Natural killer cell (primary cell): ENCODE results near the gene CYYR1. TPM values are rescaled to one million over a fixed set of nuclear protein-coding genes. Genes with fewer than 3 reads are reported as not detected.
"Not testable (repeated sequence)": the region's sequence is repeated elsewhere in the genome, so short reads cannot be mapped to it uniquely, and the experiment has no call there.

Experiments
- ATAC-seq, 3 donors: fragments of 150-1000 bp in 2 of 3; fragments of 200-7000 bp in 1 of 3; cut with Tn5 transposase; 1 replicate in 1 of 3; 2 replicates in 2 of 3; pipeline ENCODE4 v1.10.0; 2021; ENCODE audit warnings: mild to moderate bottlenecking in 2 of 3, moderate library complexity in 2 of 3
- DNase-seq, 2 donors: peaks; one replicate each; pipeline versions ENCODE4 v3.0.0 to v3.0.0-alpha.2; 2013 to 2021; ENCODE audit warnings: mixed read lengths in 1 of 2
- H3K27ac ChIP-seq: one replicate; pipeline ENCODE4 v1.5.1; 2013; ENCODE audit warnings: mild to moderate bottlenecking, low read length
- H3K27me3 ChIP-seq: one replicate; pipeline ENCODE4 v1.6.1; 2013; ENCODE audit warnings: low read length; ENCODE audit not compliant: control insufficient read depth, insufficient read depth
- H3K36me3 ChIP-seq: one replicate; pipeline ENCODE4 v1.6.1; 2013; ENCODE audit warnings: low read length; ENCODE audit not compliant: control insufficient read depth, insufficient read depth
- H3K4me1 ChIP-seq: one replicate; pipeline ENCODE4 v1.6.1; 2013; ENCODE audit warnings: low read length; ENCODE audit not compliant: control insufficient read depth, insufficient read depth
- H3K4me3 ChIP-seq: one replicate; pipeline ENCODE4 v1.5.1; 2013; ENCODE audit warnings: low read length
- H3K9me3 ChIP-seq: one replicate; pipeline ENCODE4 v1.6.1; 2013; ENCODE audit warnings: low read length; ENCODE audit not compliant: control insufficient read depth, insufficient read depth
- H3K27ac Mint-ChIP-seq, 2 donors: one replicate each; pipeline ENCODE4 v1.8.0; 2022; ENCODE audit warnings: mild to moderate bottlenecking in 2 of 2, mixed read lengths in 2 of 2, moderate library complexity in 1 of 2
- H3K27me3 Mint-ChIP-seq, 2 donors: one replicate each; pipeline ENCODE4 v1.8.0; 2022; ENCODE audit warnings: low read depth in 2 of 2, mixed read lengths in 2 of 2
- H3K36me3 Mint-ChIP-seq: one replicate; pipeline ENCODE4 v1.8.0; 2022; ENCODE audit warnings: mixed read lengths
- H3K4me1 Mint-ChIP-seq, 2 donors: one replicate each; pipeline ENCODE4 v1.8.0; 2022; ENCODE audit warnings: mixed read lengths in 2 of 2
- H3K4me3 Mint-ChIP-seq: one replicate; pipeline ENCODE4 v1.8.0; 2022; ENCODE audit warnings: mild to moderate bottlenecking, moderate library complexity, mixed read lengths
- H3K9me3 Mint-ChIP-seq, 2 donors: one replicate each; pipeline ENCODE4 v1.8.0; 2022; ENCODE audit warnings: mixed read lengths in 2 of 2
- WGBS: methylation state at CpG from one replicate; pipeline ENCODE4 v1.1.7; 2013; ENCODE audit warnings: missing lambda C conversion rate; ENCODE audit not compliant: insufficient coverage; 5-methylcytosine and 5-hydroxymethylcytosine counted together
- intact Hi-C: fragments of 100-400 bp; cut with micrococcal nuclease; formaldehyde crosslinking; loops from one replicate; pipeline ENCODE4 v1.14.2; 2022
- total RNA-seq, 4 donors: library from RNA; stranded (reverse); fragments of 120-200 nt in 1 of 4; gene quantifications; one replicate each; pipeline versions ENCODE4 v1.2.3 to v1.2.4, GENCODE V29; 2013 to 2022
- TF ChIP-seq, protein P1 (sequence below): fragments of 200-600 bp; IDR thresholded peaks from one replicate; pipeline ENCODE4 v1.8.0; 2022; ENCODE audit warnings: antibody characterized with exemption

Gene CYYR1
- total RNA-seq, 3 donors from 2014 or later (not counting 1 experiment from before 2014, with no cell fraction given), result not detected

DNA sequence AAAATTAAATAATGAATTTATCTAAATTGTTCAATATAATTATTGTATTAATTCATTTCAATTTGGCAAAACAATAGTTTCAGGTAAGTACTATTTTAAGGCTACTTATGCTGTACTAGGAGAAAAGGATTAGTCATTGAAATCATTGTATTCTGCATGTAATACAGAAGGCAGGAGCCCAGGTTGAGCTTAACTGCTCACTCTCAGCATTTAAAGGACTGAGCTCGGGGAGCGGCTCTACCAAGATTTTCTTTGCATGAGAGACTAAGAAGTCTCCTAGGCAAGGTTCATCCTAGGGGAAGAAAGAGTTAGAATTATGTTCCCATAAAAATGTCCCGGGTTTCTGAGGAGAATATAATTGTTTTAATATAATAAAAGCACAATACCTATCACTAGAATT, 112.5 kb downstream of the CYYR1 start:
- peaks cover 0 to 2% of the 10 kb centered on the region in 2 donors for H3K9me3 Mint-ChIP-seq
- TF ChIP-seq, protein P1, sequence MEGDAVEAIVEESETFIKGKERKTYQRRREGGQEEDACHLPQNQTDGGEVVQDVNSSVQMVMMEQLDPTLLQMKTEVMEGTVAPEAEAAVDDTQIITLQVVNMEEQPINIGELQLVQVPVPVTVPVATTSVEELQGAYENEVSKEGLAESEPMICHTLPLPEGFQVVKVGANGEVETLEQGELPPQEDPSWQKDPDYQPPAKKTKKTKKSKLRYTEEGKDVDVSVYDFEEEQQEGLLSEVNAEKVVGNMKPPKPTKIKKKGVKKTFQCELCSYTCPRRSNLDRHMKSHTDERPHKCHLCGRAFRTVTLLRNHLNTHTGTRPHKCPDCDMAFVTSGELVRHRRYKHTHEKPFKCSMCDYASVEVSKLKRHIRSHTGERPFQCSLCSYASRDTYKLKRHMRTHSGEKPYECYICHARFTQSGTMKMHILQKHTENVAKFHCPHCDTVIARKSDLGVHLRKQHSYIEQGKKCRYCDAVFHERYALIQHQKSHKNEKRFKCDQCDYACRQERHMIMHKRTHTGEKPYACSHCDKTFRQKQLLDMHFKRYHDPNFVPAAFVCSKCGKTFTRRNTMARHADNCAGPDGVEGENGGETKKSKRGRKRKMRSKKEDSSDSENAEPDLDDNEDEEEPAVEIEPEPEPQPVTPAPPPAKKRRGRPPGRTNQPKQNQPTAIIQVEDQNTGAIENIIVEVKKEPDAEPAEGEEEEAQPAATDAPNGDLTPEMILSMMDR, result no peak
- no peak for DNase-seq
- H3K27me3 Mint-ChIP-seq, result peaks cover 0 to 4% of the 10 kb centered on the region in 2 donors
- H3K36me3 Mint-ChIP-seq, result no peaks in the 10 kb centered on the region
- Histone ChIP-seq H3K36me3 (no peaks in the 10 kb centered on the region), H3K4me3 (no peak overlapping the region), H3K9me3 (no peaks in the 10 kb centered on the region), H3K27me3 (no peaks in the 10 kb centered on the region), H3K4me1 (no peaks in the 10 kb centered on the region), H3K27ac (no peak overlapping the region)
- H3K27ac Mint-ChIP-seq, result no peak overlapping the region
- H3K4me1 Mint-ChIP-seq, result no peaks in the 10 kb centered on the region
- no peak overlapping the region for H3K4me3 Mint-ChIP-seq
- WGBS, result 100% methylated on average over 2 of the region's 3 CpGs
- ATAC-seq, result no peak
- intact Hi-C loops, result no loop called here

DNA sequence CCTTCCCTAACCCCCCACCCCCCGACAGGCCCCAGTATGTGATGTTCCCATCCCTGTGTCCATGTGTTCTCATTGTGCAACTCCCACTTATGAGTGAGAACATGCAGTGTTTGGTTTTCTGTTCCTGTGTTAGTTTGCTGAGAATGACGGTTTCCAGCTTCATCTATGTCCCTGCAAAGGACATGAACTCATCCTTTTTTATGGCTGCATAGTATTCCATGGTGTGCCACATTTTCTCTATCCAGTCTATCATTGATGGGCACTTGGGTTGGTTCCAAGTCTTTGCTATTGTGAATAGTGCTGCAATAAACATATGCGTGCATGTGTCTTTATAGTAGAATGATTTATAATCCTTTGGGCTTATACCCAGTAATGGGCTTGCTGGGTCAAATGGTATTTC, 114.2 kb downstream of the CYYR1 start:
- H3K27me3 Mint-ChIP-seq, H3K27ac Mint-ChIP-seq, H3K4me1 ChIP-seq, H3K27me3 ChIP-seq, H3K36me3 ChIP-seq, H3K27ac ChIP-seq, H3K9me3 Mint-ChIP-seq, H3K4me1 Mint-ChIP-seq, DNase-seq, H3K4me3 ChIP-seq, H3K9me3 ChIP-seq, intact Hi-C loops, ATAC-seq, H3K36me3 Mint-ChIP-seq, H3K4me3 Mint-ChIP-seq: not testable (repeated sequence)
- WGBS, result 97% methylated on average over 3 of the region's 3 CpGs

DNA sequence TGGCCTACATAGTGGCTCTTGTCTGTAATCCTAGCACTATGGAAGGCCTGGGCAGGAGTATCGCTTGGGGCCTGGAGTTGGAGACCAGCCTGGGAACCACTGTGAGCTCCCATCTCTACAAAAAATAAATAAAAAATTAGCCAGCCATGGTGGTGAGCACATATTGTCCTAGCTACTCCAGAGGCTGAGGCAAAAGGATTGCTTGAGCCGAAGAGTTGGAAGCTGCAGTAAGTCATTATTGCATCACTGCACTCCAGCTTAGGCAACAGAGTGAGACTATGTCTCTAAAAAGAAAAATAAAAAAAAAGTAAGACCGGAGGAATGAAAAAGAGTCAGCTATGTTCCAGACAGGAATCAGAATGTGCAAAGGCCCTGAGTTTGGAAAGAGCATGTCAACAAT, 115.3 kb downstream of the CYYR1 start:
- no peak overlapping the region for H3K27ac Mint-ChIP-seq

DNA sequence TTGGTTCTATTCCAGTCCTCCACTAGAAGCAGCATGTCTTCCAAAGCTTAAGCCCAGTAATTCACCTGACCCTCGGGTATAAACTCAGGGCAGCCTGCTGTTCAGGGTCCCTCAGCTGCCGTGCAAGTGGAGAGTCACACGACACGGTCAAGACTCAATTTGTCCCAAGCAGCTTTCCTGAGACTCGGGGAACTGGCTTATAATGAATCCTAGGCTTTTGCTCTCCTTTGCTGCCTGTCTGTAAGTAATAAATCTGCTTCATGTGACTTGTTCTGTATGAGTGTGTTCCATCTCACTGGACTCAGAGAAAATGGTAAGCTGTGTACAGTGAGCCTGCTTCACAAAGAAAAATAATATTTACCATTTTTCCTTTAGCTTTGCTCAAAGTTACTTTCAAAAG, 119.8 kb downstream of the CYYR1 start:
- intact Hi-C loops, result no loop called here
- Mint-ChIP-seq H3K27me3 (no peaks in the 10 kb centered on the region), H3K9me3 (no peaks in the 10 kb centered on the region), H3K4me3 (no peak overlapping the region), H3K36me3 (no peaks in the 10 kb centered on the region), H3K4me1 (no peaks in the 10 kb centered on the region), H3K27ac (no peak overlapping the region)
- H3K4me3 ChIP-seq, result no peak overlapping the region
- H3K36me3 ChIP-seq, result no peaks in the 10 kb centered on the region
- no peaks in the 10 kb centered on the region for H3K4me1 ChIP-seq
- DNase-seq (no peak), ATAC-seq (no peak)
- WGBS, result 91% methylated on average over 5 of the region's 5 CpGs
- TF ChIP-seq, protein P1, result no peak
- no peaks in the 10 kb centered on the region for H3K9me3 ChIP-seq
- no peak overlapping the region for H3K27ac ChIP-seq
- H3K27me3 ChIP-seq, result no peaks in the 10 kb centered on the region

More for the DNA sequence above, 115.3 kb downstream of the CYYR1 start:
- Histone ChIP-seq H3K4me1 (no peaks in the 10 kb centered on the region), H3K27ac (no peak overlapping the region), H3K27me3 (no peaks in the 10 kb centered on the region), H3K9me3 (no peaks in the 10 kb centered on the region), H3K36me3 (no peaks in the 10 kb centered on the region), H3K4me3 (no peak overlapping the region)
- TF ChIP-seq, protein P1, result no peak
- ATAC-seq (no peak), DNase-seq (no peak)
- H3K9me3 Mint-ChIP-seq, result no peaks in the 10 kb centered on the region
- H3K4me1 Mint-ChIP-seq, result no peaks in the 10 kb centered on the region
- H3K36me3 Mint-ChIP-seq, result no peaks in the 10 kb centered on the region
- intact Hi-C loops, result no loop called here
- H3K27me3 Mint-ChIP-seq, result peaks cover 0 to 4% of the 10 kb centered on the region in 2 donors
- 94% methylated on average over 3 of the region's 3 CpGs for WGBS
- H3K4me3 Mint-ChIP-seq, result no peak overlapping the region
